K562 (cell line): ENCODE measurements around the gene LRRC3C. TPM values are rescaled to one million over a fixed set of nuclear protein-coding genes. Genes with fewer than 3 reads are reported as not detected.

Source experiments
- ADNP ChIP-seq: fragments of 200-800 bp; sonication (Bioruptor generic); IDR thresholded peaks from 2 replicates; pipeline ENCODE4 v1.6.1; 2016; ENCODE audit warnings: missing genetic modification characterization, missing compliant biosample characterization
- FIP1L1 ChIP-seq: fragments of 200-400 bp; formaldehyde crosslinking; IDR thresholded peaks from 2 replicates; pipeline ENCODE4 v1.6.1; 2018; ENCODE audit warnings: mild to moderate bottlenecking, low read depth, low read length; ENCODE audit not compliant: poor library complexity, severe bottlenecking
- FOS ChIP-seq: IDR thresholded peaks from 3 replicates; pipeline ENCODE4 v1.6.1; 2011; ENCODE audit not compliant: insufficient read length; ENCODE audit errors: extremely low read depth
- FOXO4 ChIP-seq: fragments of 450-650 bp; formaldehyde crosslinking; IDR thresholded peaks from 2 replicates; pipeline ENCODE4 v1.4.0; 2020; ENCODE audit warnings: mild to moderate bottlenecking, moderate library complexity
- KHSRP ChIP-seq: fragments of 450-650 bp; IDR thresholded peaks from 2 replicates; pipeline ENCODE4 v1.6.1; 2017
- MIER1 ChIP-seq: fragments of 450-650 bp; IDR thresholded peaks from 2 replicates; pipeline ENCODE4 v1.6.1; 2016; ENCODE audit warnings: antibody characterized with exemption, mild to moderate bottlenecking, low read depth
- NELFE ChIP-seq: IDR thresholded peaks from 2 replicates; pipeline ENCODE4 v1.6.1; 2011; ENCODE audit warnings: mild to moderate bottlenecking; ENCODE audit not compliant: insufficient read depth, insufficient read length
- POLR2G ChIP-seq: fragments of 200-400 bp; formaldehyde crosslinking; IDR thresholded peaks from 2 replicates; pipeline ENCODE4 v1.6.1; 2017; ENCODE audit warnings: low read depth, mild to moderate bottlenecking, antibody characterized with exemption, low read length, moderate library complexity
- PRDM10 ChIP-seq: fragments of 450-650 bp; IDR thresholded peaks from 2 replicates; pipeline ENCODE4 v1.6.1; 2018; ENCODE audit not compliant: partially characterized antibody
- RBBP5 ChIP-seq: fragments of 200-600 bp; sonication (generic); IDR thresholded peaks from 2 replicates; pipeline ENCODE4 v1.6.1; 2012; ENCODE audit warnings: borderline replicate concordance, mild to moderate bottlenecking, low read length, control low read depth, inconsistent platforms; ENCODE audit not compliant: insufficient read depth, poor library complexity, severe bottlenecking
- RBM17 ChIP-seq: fragments of 200-400 bp; formaldehyde crosslinking; IDR thresholded peaks from 2 replicates; pipeline ENCODE4 v1.6.1; 2017; ENCODE audit warnings: low read depth, mild to moderate bottlenecking, low read length, borderline replicate concordance
- SFPQ ChIP-seq: fragments of 200-400 bp; formaldehyde crosslinking; IDR thresholded peaks from 2 replicates; pipeline ENCODE4 v1.6.1; 2017; ENCODE audit warnings: mild to moderate bottlenecking, low read depth, low read length, moderate library complexity
- SP1 ChIP-seq: sonication (generic); formaldehyde crosslinking; IDR thresholded peaks from 2 replicates; pipeline ENCODE4 v1.8.1; 2022; ENCODE audit warnings: mild to moderate bottlenecking, missing genetic modification reagents
- TBL1XR1 ChIP-seq, 2 experiments: IDR thresholded peaks; 2 replicates each; pipeline ENCODE4 v1.6.1; 2012; ENCODE audit warnings: improper control_type of control experiment in 2 of 2, low read length in 2 of 2, mild to moderate bottlenecking in 1 of 2
- THRAP3 ChIP-seq: fragments of 450-650 bp; IDR thresholded peaks from 2 replicates; pipeline ENCODE4 v1.6.1; 2016; ENCODE audit warnings: mild to moderate bottlenecking, inconsistent platforms, borderline replicate concordance
- ZNF277 ChIP-seq: fragments of 250-450 bp; sonication (Bioruptor Pico); IDR thresholded peaks from 2 replicates; pipeline ENCODE4 v1.8.0; 2022; ENCODE audit warnings: inconsistent platforms, mild to moderate bottlenecking, moderate library complexity, borderline replicate concordance
- ZNF77 ChIP-seq: fragments of 250-450 bp; sonication (Bioruptor Pico); IDR thresholded peaks from 2 replicates; pipeline ENCODE4 v1.5.0; 2020
- polyA plus RNA-seq, 8 experiments: library from polyadenylated mRNA; depleted of rRNA in 4 of 8; stranded (reverse) in 5 of 8; unstranded in 3 of 8; fragments of >200 nt; fragmentation: Nextera tagmentation in 2 of 8; fragmentation: Illumina TruSeq in 1 of 8; extraction: Ambion mirVana in 2 of 8; extraction: Trizol in 1 of 8; gene quantifications; 2 replicates each; pipeline versions ENCODE4 v1.2.1 to v1.2.3, GENCODE V29; 2011 to 2014; ENCODE audit warnings: inconsistent platforms in 1 of 8, missing spikeins in 1 of 8
- total RNA-seq, 7 experiments: library from RNA; depleted of rRNA in 6 of 7; stranded (reverse); fragments of >200 nt in 6 of 7; fragmentation: Illumina TruSeq in 2 of 7; extraction: Trizol in 2 of 7; gene quantifications; 2 replicates each; pipeline versions ENCODE4 v1.2.1 to v1.2.3, GENCODE V29; 2011 to 2021; ENCODE audit warnings: low replicate concordance in 1 of 7

Gene LRRC3C
- total and polyA plus RNA-seq, 9 of the 15 experiments (the other 6 are each of a cell fraction or from before 2014, with no cell fraction given): not detected

- peak; percentile 20 for TF ChIP-seq PRDM10
- TF ChIP-seq KHSRP: peak; percentile 88
- TF ChIP-seq RBM17: no peak
- TF ChIP-seq FOXO4 (CRISPR knock-in tag): no peak
- TF ChIP-seq FOS: no peak
- TF ChIP-seq SFPQ: no peak
- no peak for TF ChIP-seq NELFE
- TF ChIP-seq FIP1L1: peak; percentile 23
- no peak for TF ChIP-seq THRAP3
- TF ChIP-seq SP1 (CRISPR knock-in tag): peak; percentile 53; the same call in 1 of the 2 replicates
- TF ChIP-seq ZNF77: no peak
- TF ChIP-seq ZNF277 (CRISPR knock-in tag): no peak
- peak; percentile 85 for TF ChIP-seq POLR2G
- TF ChIP-seq ADNP (tag): no peak
- TF ChIP-seq MIER1: no peak
- peak in 1 of 2 experiments; percentile 84; a peak in 2 of 4 replicates for TF ChIP-seq TBL1XR1 (IDR thresholded peaks at IDR 0.05; ENCODE audit: low read length in 2 of 2)
- no peak for TF ChIP-seq RBBP5
Observed at GRCh38 chr17:39927101-39927928, at the start of gene LRRC3C, which contains the start of gene ORMDL3 (continued).
